Glomerular visceral epithelial cell (primary cell): Measurements from ENCODE around the gene FBLN2.

ENCODE experiments used
- DNase-seq: peaks from one replicate; pipeline ENCODE4 v3.0.0-alpha.2; 2016; ENCODE audit errors: extremely low spot score

FBLN2 gene

GRCh38 chr3:13600950-13601691 is 52.2 kb downstream of the FBLN2 start:
- DNase-seq: peak; percentile 45

GRCh38 chr3:13601692-13602080 is 52.8 kb downstream of the FBLN2 start:
- DNase-seq: no peak

- no peak for DNase-seq
These were observed 56.6 kb downstream of the FBLN2 start for GRCh38 chr3:13605555-13605954.

DNA sequence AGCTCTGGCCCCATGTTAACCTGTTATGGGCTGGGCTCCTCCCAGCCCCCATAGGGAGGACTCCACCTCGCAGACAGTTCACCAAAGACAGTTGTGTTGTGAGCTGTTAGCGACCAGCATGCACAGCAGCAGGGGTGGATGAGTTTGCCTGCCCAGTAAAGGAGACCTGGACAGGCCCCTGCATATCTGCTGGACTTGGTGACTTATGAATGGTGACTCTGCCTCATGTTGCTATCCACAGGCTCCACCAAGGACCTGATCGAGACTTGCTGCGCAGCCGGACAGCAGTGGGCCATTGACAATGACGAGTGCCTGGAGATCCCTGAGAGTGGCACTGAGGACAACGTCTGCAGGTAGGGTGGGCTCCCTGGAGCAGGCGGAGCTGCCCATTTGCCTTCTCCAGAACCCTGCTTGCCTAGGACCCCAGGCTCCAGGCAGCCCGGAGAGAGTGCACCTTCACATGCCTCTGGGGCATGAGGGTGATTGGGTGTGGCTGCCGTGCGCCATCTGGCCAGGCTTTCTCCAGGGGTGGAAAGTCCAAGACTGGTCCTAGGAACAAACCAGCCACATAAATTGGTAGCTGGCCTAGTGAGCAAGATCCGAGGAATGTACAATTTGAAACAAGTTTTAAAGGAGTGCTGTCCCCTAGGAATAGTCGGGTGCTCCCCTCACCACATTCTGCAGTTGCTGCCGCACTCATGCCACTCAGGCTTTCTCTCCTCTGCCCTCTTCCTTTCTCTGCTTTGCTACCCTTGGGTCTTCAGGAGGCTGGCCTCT is 59.1 kb downstream of the FBLN2 start:
- DNase-seq: no peak

DNA sequence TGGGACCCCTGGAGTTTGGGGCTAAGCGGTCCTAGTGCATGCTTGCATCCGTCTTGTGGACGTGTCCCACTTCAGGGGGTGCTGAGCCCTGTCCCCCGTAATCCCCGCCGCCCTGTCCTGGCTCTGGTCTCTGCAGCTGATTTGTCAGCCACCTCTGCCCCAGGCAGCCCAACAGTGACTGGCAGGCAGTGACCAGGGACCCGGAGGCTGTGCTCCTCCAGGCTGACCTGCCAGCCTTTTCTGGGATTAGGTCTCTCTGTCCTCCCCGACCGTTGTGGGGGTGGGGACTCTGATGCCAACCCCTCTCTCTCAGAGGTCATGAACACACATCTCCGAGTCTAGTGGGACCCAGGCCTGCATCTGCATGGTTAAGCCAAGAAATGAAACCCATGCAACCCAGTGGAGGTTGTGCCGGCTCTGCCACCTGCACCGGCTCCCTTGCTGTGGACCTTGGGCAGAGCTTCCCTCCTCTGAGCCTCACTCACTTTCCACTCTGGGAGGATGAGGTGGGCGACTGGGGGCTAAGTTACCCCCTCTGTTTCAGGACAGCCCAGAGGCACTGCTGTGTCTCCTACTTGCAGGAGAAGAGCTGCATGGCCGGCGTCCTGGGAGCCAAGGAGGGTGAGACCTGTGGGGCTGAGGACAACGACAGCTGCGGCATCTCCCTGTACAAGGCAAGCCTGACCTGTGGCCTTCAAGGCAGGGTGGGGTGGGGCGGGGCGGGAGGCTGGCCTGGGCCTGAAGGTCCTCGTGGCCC is 60.2 kb downstream of the FBLN2 start:
- DNase-seq: no peak

DNA sequence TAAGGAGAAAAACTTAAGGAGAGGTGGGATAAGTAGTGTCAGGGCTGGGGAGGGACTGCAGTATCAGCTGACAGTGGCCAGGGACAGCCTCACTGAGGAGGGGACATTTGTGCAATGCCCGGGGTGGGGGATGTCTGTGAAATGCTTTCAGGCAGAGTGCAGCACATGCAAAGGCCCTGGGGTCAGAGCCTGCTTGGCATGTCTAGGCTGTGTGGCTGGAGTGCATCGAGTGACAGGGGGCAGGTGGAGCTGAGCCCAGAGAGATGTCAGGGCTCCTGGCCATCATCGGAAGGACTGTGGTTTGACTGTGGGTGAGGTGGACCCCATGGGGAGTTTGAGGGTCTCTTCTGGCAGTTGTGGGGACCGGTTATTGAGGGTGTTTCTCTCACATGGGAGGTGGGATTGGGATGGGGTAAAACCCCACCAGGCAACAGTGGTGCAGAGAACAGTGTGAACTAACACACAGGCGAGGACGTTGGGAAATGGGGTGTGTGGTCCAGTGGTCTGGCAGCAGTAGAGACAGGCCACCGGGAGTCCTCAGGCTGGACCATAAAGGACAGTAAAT is 61.2 kb downstream of the FBLN2 start:
- no peak for DNase-seq

- no peak for DNase-seq
These were observed 62.3 kb downstream of the FBLN2 start for GRCh38 chr3:13611221-13611620.

DNA sequence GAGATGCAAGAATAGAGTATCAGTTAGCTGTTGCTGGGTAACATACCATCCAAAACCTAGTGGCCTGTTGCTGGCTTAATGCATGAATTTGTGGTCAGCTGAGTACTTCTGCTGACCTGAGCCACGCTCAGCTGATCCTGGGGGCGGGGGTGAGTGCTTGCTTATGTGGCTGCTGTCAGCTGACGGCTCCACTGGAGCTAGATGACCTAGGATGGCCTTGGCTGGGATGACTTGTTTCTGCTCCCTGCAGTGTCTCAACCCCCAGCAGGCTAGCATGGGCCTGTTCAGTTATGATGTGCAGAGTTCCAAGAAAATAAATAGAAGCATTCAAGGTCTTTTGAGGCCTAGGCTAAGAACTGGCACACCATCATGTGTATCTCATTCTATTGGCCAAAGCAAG is 63.9 kb downstream of the FBLN2 start:
- DNase-seq: no peak

DNA sequence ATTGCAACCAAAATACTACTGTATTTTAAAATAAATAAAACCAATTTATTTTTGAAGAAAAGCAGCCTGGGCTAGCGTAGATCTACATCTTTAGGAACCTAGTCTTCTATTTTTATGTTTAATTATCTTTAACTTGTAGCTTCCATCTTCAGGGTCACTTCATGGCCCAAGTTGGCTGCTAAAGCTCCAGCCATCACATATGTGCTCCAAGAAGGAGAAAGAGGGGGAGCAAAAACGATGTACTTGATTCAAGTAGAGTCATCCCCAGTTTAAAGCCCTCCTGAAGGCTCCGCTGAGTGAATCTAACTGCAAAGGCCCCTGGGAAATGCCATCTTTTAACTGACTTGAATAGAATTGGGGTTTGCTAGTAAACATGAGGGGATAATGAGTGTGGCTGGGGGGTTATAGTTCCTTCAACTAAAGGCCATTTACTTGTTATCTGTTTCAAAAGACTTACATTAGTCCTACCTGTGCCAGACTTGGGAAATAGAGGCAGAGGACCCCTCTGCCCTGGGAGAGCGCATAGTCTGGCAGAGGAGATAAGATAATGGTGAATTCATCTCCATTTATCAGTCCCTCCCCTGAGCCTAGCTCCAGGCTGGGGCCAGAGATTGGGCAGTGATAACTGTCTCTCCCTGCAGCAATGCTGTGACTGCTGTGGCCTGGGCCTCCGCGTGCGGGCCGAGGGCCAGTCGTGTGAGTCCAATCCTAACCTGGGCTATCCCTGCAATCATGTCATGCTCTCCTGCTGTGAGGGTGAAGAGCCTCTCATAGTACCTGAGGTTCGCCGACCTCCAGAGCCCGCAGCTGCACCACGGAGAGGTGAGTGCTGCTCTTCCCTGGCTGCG is 64.6 kb downstream of the FBLN2 start:
- no peak for DNase-seq

- DNase-seq: no peak
These were observed 65.7 kb downstream of the FBLN2 start for GRCh38 chr3:13614607-13615006.

DNA sequence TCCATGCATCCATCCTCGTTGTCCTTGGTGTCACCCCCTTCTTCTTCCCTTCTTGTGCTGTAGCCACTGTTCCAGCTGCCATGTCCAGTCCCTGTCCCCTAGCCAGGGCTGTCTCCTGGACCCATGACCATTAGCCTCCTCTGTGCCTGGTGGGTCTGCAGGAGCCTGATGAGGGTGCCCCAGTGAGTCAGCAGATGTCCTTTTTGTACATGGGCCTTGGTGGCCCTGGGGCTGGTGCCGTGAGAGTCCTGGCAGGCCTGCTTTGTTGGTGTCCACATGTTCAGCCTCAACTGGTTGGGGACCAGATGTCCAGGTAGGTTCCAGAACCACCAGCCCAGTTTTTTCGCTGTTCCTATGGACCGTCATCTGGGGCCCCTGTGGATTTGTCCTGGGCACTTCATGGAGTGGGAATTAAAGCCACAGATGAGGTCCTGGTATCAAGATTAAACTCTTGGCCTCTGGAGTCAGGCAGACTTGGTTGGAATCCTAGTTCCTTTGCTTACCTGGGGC is 66.1 kb downstream of the FBLN2 start:
- DNase-seq: no peak

- no peak for DNase-seq
These were observed 67.4 kb downstream of the FBLN2 start for GRCh38 chr3:13616359-13616758.

GRCh38 chr3:13617097-13617738 is 68.3 kb downstream of the FBLN2 start:
- no peak for DNase-seq

DNA sequence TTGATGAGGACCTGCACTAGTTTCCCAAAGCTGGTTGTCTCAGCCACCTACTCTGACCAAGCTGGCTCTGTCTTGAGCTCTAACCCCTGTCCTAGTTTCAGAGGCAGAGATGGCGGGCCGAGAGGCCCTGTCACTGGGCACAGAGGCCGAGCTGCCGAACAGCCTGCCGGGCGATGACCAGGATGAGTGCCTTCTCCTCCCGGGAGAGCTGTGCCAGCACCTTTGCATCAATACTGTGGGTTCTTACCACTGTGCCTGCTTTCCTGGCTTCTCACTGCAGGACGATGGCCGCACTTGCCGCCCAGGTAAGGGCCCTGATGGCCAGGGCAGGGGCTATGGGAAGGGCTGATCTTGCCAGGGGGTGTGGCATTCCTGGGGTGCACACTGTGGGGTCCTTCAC is 69.1 kb downstream of the FBLN2 start:
- DNase-seq: no peak

DNA sequence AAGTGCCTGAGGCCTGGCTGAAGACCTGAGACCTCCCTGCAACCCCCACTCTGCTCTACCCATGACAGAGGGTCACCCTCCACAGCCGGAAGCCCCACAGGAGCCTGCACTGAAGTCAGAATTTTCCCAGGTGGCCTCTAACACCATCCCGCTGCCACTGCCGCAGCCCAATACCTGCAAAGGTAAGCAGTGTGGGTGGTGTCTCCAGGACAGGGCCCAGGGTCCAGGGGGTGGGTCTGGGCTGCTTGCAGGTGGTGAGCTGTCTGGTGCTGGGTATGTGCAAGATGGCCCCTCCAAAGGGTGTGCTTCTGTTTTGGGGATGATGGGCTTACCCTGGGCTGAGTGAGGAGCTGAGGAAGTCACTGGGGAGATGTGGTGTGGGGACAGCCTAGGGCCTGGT is 69.9 kb downstream of the FBLN2 start:
- DNase-seq: no peak

- DNase-seq: no peak
These were observed 70.8 kb downstream of the FBLN2 start for GRCh38 chr3:13619661-13620230.

DNA sequence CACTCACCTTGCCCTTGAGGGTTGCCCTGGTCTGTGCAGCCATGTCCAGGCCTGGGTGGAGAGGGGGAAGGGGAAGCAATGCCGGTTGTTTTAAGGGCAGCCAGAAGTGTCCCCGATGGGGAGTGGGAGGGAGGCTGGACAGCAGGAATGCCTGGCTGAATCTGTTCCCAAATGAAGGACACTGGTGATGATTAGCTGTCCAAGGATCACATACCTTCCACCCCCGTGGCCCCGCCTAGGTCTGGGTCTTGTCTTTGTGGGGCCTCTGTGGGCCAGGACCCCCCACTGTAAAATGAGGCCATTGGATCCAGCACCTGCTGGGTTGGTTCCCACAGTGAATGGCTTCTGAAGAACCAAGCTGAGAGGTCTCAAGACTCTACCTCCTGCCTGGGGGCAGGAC is 71.4 kb downstream of the FBLN2 start:
- no peak for DNase-seq

DNA sequence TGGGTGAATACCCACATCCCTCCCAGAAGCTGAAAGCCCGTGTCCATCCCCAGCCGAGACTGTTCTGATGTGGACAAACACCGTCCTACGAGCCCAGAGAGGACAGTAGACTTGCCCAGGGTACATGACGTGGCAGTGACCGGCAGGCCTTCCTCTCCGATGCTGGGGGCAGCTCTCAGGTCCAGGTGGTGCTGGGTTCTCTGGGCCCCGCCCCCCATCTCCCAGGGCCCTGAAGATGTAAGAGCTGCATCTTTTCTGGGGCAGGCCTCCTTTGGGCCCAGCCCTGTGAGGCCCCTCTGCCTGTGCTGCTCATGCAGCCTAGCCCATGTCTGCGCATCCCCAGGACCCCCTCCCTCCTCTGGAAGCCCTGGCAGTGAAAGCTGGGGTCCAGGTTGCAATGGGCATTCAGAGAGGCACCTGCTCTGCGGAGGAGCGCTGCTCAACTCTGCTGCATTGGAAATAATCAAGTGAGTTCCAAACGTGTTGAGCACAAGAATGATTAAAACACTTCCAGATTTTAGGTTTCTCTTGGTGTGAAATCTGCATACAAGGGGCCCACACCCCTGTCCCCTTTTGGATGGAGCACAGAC is 71.9 kb downstream of the FBLN2 start:
- DNase-seq: no peak

DNA sequence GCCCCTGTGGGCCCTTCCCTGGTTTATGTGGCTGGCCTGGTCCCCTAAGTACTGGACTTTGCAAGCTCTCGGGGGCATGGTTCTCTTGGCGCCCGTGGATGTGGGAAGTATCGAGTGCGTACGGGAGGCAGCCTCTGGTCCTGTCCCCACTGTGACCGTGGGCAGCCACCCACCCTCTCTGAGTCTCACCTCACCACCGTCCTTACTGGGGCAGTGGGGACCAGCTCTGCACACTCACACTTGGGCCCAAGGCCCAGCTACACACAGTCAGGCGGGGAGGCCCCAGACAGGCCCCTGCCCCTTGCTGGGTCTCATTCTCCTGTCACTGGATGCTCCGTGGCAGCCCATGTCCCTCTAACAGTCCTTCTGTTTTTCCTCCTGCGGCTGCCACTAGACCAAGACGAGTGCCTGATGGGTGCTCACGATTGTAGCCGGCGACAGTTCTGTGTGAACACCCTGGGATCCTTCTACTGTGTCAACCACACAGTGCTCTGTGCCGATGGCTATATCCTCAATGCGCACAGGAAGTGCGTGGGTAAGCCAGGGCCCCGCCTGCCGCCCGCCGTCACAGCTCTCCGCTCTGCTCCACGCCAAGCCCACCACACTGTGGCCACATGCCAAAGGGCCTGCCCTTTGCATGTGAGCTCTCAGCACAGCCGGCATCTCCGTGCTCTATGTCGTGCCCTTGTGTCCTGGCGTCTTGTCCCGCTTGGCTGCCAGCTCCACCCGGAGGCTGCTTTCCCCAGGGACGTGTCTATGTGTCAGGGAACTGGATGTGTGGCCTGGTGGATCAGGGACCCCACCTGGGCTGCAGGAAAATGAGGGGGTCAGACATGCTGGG is 72.7 kb downstream of the FBLN2 start:
- DNase-seq: no peak
